ENCODE data around the gene PHPT1.

PHPT1 gene

DNA sequence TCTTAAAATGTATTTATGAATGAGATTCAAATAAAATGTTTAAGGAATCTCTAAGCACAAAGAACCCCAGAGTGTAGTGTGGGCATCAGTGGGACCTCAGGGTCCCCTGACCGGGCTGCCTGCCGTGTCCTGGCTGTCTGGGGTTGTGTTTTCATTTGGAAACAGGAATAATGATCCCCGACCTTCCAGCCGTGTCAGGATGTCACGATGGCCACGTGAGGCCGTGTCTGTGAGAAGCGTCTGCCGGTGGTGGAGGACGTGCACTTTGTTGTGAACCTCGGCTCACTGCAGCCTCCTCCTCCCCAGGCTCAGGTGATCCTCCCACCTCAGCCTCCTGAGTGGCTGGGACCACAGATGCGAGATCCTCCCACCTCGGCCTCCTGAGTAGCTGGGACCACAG is 41.5 kb downstream of the PHPT1 start:
- no peak for DNase-seq

DNA sequence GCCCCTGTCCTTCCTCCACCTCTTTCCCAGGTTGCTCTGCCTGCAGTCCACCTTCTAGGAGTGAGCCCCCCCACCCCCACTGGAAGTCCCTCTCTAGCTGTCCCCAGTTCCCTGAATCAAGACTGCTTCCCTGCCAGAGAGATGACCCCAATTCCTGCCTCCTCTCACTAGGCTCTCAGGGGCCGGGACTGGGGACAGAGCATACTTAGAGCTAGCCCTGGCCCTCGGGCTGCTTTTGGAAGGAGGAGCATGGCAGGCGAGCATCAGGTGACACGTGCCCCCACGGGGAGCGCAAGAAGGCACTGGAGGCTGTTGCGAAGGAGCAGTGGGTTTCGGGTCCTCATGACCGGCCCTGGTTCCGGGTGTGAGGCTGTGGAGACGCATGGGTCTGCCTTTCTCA is 46.8 kb downstream of the PHPT1 start:
- DNase-seq, result no peak

DNA sequence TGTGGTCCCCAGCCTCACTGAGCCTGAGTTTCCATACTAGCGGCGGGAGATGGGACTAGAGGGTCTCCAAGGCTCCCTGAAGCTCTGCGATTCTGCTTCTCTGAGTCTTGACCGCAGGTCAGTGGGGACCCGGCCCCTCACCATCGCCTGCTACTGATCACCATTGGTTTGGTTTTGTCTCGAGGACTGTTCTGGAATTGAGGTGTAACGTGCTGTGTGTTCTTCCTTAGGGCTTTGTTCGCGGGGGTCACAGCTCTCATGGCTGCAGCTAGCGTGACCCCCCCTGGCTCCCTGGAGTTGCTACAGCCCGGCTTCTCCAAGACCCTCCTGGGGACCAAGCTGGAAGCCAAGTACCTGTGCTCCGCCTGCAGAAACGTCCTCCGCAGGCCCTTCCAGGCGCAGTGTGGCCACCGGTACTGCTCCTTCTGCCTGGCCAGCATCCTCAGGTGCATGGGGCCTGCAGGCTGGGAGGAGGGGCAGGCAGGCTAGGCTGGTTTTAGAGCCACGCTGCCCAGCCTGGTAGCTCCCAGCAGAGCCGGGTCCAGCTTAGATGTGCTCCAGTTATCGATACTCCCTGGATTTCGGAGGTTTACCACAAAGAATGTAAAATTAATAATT is 49.4 kb downstream of the PHPT1 start:
- DNase-seq, result no peak

DNA sequence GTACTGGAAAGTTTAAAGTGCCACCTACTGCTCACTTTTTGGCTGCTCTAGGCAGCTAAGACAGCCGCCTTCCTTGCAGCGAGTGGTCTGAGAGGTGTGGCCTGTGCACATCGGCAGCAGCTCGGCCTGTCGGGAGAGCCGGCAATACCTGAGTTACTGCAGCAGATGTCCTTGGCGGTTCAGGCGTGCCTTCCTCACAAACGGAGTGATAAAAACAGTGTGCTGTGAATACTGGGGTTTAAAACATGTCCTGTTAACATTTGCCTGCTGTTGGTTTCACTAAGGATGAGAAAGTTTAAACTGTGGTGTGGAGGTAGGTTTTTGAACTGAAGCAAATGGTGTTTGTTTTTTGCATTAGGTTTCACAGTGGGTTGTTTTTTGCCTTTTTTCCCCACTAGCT is 50.0 kb downstream of the PHPT1 start:
- DNase-seq, result no peak

DNA sequence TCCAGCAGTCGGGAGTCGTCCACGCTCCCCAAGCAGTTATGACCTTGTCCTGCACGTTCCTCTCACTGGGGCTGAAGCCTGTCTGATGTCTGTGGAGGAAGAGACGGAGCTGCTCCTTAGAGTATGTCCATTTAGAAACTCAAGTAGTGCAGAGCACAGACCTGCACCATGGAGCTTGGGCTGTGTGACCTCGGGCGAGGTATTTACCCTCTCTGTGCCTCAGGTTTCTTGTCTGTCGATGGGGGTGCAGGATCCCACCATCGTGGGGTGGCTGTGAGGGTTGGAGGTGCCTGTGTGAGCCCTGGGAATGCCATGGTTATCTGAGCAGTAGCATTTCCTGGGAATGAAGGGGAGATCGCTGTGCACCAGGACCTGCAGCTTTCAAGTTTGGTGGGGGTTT is 51.3 kb downstream of the PHPT1 start:
- no peak for DNase-seq

Data from NCI-H1092 treated with DMSO at 0.1 percent for 48 hours (cell line).